Pancreas (tissue), 10 donors: ENCODE results near the gene PAX2. TPM values are rescaled to one million over a fixed set of nuclear protein-coding genes. Genes with fewer than 3 reads are reported as not detected.

Source experiments
- ATAC-seq, 4 donors: fragments of 200-7000 bp; cut with Tn5 transposase; one replicate each; pipeline versions ENCODE4 v1.8.0 to v1.9.1; 2020; ENCODE audit warnings: mild to moderate bottlenecking in 4 of 4, moderate library complexity in 4 of 4
- DNase-seq, 6 donors: peaks; one replicate each; pipeline ENCODE4 v3.0.0-alpha.2; 2020
- FAIRE-seq: peaks from 2 replicates; lab custom pipeline; 2012; peaks lifted over from hg19 to GRCh38; lab: Jason Lieb, UNC
- H3K27ac ChIP-seq, 4 donors: fragments of 200-600 bp; sonication (generic); 1 replicate in 3 of 4; 2 replicates in 1 of 4; pipeline versions ENCODE4 v1.5.0 to v1.8.0; 2020
- H3K27me3 ChIP-seq, 4 donors: fragments of 200-600 bp; one replicate each; pipeline ENCODE4 v1.8.0; 2021
- H3K36me3 ChIP-seq, 3 donors: fragments of 200-600 bp; sonication (generic) in 1 of 3; one replicate each; pipeline versions ENCODE4 v1.5.0 to v1.8.0; 2020 to 2021
- H3K4me1 ChIP-seq, 3 donors: fragments of 200-600 bp; one replicate each; pipeline ENCODE4 v1.8.0; 2021
- H3K4me3 ChIP-seq, 4 donors: fragments of 200-600 bp; sonication (generic) in 2 of 4; one replicate each; pipeline versions ENCODE4 v1.5.0 to v1.8.0; 2020 to 2021
- H3K9me3 ChIP-seq, 4 donors: fragments of 200-600 bp; one replicate each; pipeline ENCODE4 v1.8.0; 2021
- WGBS, 2 donors: extraction: QIAGEN DNeasy Blood & Tissue Kit; methylation state at CpG; one replicate each; pipeline ENCODE4 v1.1.7; 2013; 5-methylcytosine and 5-hydroxymethylcytosine counted together
- intact Hi-C, 3 donors: fragments of 100-400 bp; cut with DNase I; formaldehyde crosslinking; loops; one replicate each; pipeline versions ENCODE4 v1.11.1 to v1.14.2; 2022
- polyA plus RNA-seq, 2 donors: library from polyadenylated mRNA; stranded (reverse); fragments of 200-250 nt; gene quantifications; one replicate each; pipeline ENCODE4 v1.2.3, GENCODE V29; 2013
- total RNA-seq, 6 donors: library from RNA; stranded (reverse); fragmentation: NEBNext Ultra II Directional in 4 of 6; extraction: Animal tissue kit (Norgen Biotek cat#: 25700) in 4 of 6; gene quantifications; one replicate each; pipeline versions ENCODE4 v1.2.1 to v1.2.4, GENCODE V29; 2021 to 2023
- TF ChIP-seq, protein P1 (sequence below), 4 donors: fragments of 200-600 bp; sonication (generic) in 3 of 4; IDR thresholded peaks; one replicate each; pipeline versions ENCODE4 v1.5.0 to v1.8.0; 2021; ENCODE audit warnings: antibody characterized with exemption in 4 of 4
- donor health status: healthy with polysubstance abuse.
- donor health status: DM: no; HTN: no; CAD: no; lungs with moderate emphysema.
- donor health status: DM: no; HTN: no; CAD: no.
- donor health status: control.
- donor health status: control.
- donor health status: Bipolar disorder and iron deficiency.
- donor health status: DM: yes; HTN: yes; CAD: no.
- donor health status: DM: no; HTN: no; CAD: no.
- donor health status: DM: no; HTN: no; CAD: no.
- donor health status: DM: yes; HTN: yes; CAD: no.

Gene PAX2
- total and polyA plus RNA-seq, 8 donors, result 0.07 to 0.49 (median 0.26) TPM

DNA sequence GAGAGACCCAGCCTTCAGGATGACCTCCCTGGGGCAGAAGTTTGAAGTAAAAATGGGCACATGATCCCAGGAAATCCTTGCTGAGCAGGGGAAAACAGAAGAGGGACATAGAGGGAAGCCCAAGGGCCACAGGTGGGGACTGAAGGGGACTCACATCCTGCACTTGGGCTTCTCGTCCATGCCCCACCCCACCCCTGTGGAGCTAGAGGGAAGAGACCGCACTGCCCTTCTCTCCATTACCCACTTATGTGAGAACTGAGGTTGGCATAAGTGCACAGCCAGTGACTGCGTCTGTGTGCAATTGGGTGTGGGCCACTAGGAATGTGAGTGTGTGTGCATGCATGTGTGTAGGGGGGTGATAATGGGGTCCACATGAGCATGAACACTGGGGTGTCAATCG lies 124.0 kb downstream of the PAX2 start:
- TF ChIP-seq, protein P1, sequence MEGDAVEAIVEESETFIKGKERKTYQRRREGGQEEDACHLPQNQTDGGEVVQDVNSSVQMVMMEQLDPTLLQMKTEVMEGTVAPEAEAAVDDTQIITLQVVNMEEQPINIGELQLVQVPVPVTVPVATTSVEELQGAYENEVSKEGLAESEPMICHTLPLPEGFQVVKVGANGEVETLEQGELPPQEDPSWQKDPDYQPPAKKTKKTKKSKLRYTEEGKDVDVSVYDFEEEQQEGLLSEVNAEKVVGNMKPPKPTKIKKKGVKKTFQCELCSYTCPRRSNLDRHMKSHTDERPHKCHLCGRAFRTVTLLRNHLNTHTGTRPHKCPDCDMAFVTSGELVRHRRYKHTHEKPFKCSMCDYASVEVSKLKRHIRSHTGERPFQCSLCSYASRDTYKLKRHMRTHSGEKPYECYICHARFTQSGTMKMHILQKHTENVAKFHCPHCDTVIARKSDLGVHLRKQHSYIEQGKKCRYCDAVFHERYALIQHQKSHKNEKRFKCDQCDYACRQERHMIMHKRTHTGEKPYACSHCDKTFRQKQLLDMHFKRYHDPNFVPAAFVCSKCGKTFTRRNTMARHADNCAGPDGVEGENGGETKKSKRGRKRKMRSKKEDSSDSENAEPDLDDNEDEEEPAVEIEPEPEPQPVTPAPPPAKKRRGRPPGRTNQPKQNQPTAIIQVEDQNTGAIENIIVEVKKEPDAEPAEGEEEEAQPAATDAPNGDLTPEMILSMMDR (IDR thresholded peaks at IDR 0.05), result no peak
- intact Hi-C loops, result no loop called here
- WGBS, 2 donors, result 76 to 83% methylated on average over 4 of the region's 4 CpGs
- no peak for ATAC-seq
- peaks cover 0 to 8% (median 0%) of the 10 kb centered on the region in 4 donors for H3K27me3 ChIP-seq
- no peak for DNase-seq
- H3K4me1 ChIP-seq, result no peaks in the 10 kb centered on the region
- H3K9me3 ChIP-seq, result no peaks in the 10 kb centered on the region
- H3K36me3 ChIP-seq, result no peaks in the 10 kb centered on the region
- no peak for FAIRE-seq
- H3K4me3 ChIP-seq, result no peak overlapping the region
- H3K27ac ChIP-seq, result no peak overlapping the region

DNA sequence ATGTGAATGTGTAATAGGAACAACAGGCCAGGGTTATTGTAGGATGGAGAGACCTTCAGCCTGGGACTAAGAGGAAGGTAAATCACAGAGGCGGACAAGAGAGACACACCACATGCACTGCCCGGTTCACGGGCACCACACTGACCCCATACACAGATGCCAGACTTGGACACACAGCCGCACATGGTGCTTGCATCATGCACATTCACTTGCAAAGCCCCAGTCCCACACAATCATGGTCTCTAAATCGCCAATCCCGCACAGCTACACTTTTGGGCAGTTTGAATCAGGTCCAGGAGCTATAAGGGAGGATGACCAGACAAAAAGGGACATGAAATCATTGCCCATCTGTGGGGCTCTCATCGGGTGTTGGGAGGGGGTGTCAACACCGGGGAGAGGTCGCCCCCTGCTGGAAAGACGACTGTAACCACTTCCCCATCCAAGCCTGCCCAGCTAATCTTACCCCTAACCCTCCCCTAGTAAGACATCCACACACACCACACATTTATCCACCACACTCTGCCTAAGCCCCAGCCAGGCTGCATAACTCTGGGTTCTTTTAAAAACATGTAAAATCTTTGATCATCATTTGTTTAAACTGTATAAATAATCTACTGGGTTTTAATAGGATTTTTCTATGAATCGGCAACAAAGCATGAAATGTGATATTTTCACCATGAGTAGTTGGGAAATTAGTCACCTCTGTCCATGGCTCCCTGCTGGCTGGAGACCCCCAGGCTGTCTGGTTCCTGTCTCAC lies 126.8 kb downstream of the PAX2 start:
- FAIRE-seq (no peak), ATAC-seq (peak; percentile 74 to 87 (median 75)), DNase-seq (peak in 5 of 6 donors; percentile 32 to 82 (median 47))
- Histone ChIP-seq H3K27ac (no peak overlapping the region), H3K4me1 (no peaks in the 10 kb centered on the region), H3K36me3 (no peaks in the 10 kb centered on the region), H3K27me3 (peaks cover 0 to 8% (median 0%) of the 10 kb centered on the region in 4 donors), H3K4me3 (no peak overlapping the region), H3K9me3 (no peaks in the 10 kb centered on the region)
- intact Hi-C loops, result loop anchor here in 1 of 3 donors (10.0 kb wide), 1 partner anchor 307 kb away; no protein-coding TSS in a partner anchor
- TF ChIP-seq, protein P1 (IDR thresholded peaks at IDR 0.05), result peak in 3 of 4 donors; percentile 24 to 37 (median 36)
- WGBS, 2 donors, result 46% methylated on average over 11 of the region's 11 CpGs

DNA sequence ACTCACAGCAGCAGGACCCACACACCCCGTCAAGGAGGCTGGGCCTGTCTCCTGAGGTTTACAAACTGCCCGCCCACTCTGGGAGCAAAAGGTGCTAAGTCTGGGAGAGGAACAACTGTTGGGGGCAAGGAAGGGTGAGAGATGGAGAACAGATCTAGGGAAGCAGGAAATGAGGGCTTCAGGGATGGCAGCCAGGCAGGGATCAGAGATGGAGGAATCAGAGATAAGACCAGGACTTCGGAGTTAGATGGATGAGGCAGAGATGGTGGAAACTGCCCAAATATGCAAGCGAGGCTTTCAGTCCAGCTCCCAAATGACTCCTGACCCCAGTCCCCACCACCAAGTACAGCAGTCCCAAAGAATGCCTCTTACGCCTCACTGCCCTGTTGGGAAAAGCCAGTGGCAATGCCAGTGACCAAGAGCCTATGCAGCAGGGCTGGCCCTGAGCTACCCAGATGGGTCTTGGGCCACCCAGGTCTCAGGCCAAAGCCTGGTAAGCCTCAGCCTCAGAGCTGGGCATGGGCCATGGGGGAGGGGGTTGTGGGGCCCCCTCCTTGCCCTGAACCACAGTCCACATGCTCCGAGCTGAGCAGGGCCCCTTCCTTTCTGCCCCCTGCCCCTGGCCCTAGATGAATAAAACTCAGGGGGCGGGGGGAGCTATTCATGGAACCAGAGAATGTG lies 127.9 kb downstream of the PAX2 start:
- Histone ChIP-seq H3K36me3 (no peaks in the 10 kb centered on the region), H3K9me3 (no peaks in the 10 kb centered on the region), H3K27me3 (peaks cover 0 to 8% (median 0%) of the 10 kb centered on the region in 4 donors), H3K27ac (no peak overlapping the region), H3K4me3 (no peak overlapping the region), H3K4me1 (no peaks in the 10 kb centered on the region)
- 69 to 78% methylated on average over 7 of the region's 7 CpGs for whole genome bisulfite sequencing, 2 donors
- intact Hi-C loops, result loop anchor here in 1 of 3 donors (10.0 kb wide), 1 partner anchor 308 kb away; no protein-coding TSS in a partner anchor
- ATAC-seq (no peak), FAIRE-seq (no peak), DNase-seq (no peak)
- TF ChIP-seq, protein P1 (IDR thresholded peaks at IDR 0.05), result no peak

DNA sequence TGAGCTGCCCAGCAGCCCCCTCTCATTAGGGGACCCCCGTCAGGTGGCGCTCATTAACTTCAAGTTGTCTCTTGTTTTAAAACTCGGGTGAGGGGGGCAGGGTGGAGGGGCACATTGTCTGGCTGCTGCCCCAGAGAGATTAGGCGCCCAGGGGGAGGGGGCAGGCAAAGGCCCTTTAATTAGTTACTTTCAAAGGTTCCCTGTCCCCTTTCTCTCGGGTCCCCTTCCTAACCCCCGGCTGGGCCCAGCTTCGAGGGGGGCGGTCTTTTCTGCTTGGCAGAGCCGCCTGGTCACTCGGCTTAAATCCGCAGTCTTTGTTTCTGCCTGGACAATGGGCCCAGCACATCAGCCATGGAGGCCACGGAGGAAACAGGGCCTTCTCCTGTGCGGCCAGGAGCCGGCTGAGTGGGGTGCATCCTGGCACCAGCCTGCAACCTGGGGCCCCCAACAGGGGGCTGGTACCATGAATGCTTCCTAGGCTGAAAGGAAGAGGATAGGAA lies 128.5 kb downstream of the PAX2 start:
- H3K27ac ChIP-seq, result no peak overlapping the region
- DNase-seq, result no peak
- no peak for FAIRE-seq
- no peaks in the 10 kb centered on the region for H3K9me3 ChIP-seq
- intact Hi-C loops, result loop anchor here in 1 of 3 donors (10.0 kb wide), 1 partner anchor 309 kb away; no protein-coding TSS in a partner anchor
- 56 to 66% methylated on average over 14 of the region's 14 CpGs for WGBS, 2 donors
- H3K36me3 ChIP-seq, result no peaks in the 10 kb centered on the region
- ATAC-seq, result no peak
- H3K4me1 ChIP-seq, result no peaks in the 10 kb centered on the region
- H3K27me3 ChIP-seq, result peaks cover 0 to 8% (median 0%) of the 10 kb centered on the region in 4 donors
- TF ChIP-seq, protein P1 (IDR thresholded peaks at IDR 0.05), result no peak
- no peak overlapping the region for H3K4me3 ChIP-seq
